ENCODE results near the gene DALRD3.

DALRD3 gene

DNA sequence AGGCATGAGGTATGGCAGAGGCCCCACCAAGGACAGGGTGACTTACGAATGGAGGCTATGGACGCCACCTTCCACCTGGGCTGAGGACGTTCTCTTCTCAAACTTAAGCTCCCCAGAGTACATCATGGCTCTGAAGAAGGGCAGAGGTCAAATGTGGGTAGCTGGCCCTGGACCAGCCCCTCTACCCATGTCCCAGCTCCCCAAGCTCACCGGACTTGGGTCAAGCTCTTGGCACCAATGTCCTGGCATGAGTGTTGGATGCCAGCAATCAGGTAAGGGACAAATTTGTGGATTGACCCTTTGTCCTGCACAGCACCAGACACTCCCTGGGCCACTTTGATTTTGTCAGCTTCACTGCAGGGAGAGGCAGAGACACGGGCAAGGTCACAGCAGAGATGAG lies 6.1 kb upstream of the DALRD3 start:
- no peaks in the 10 kb centered on the region for H3K27me3 ChIP-seq (ENCODE audit: control insufficient read depth in 1 of 2, insufficient read depth in 1 of 2, low read length in 2 of 2)
- no peak overlapping the region for H2BK15ac ChIP-seq (ENCODE audit: low read depth, poor library complexity, severe bottlenecking)
- H3K79me1 ChIP-seq (replicated peaks; ENCODE audit: low read length, poor library complexity, severe bottlenecking), result peaks cover 26% of the 10 kb centered on the region
- no peak overlapping the region for H4K8ac ChIP-seq (ENCODE audit: low read length)
- peaks cover 26% of the 10 kb centered on the region for H3K4me1 ChIP-seq (ENCODE audit: control insufficient read depth, insufficient read depth, low read depth, low read length)
- WGBS, result 98% methylated on average over 5 of the region's 5 CpGs
- H3K4me2 ChIP-seq (ENCODE audit: low read length, poor library complexity, severe bottlenecking), result no peak overlapping the region
- no peak overlapping the region for H3K4me3 ChIP-seq (ENCODE audit: insufficient read depth in 1 of 2, low read depth in 1 of 2, low read length in 2 of 2)
- no peak overlapping the region for H3K9ac ChIP-seq (ENCODE audit: low read length)
- H2BK5ac ChIP-seq (ENCODE audit: low read depth, low read length, poor library complexity, severe bottlenecking), result no peak overlapping the region
- no peak overlapping the region for H3K18ac ChIP-seq (ENCODE audit: low read depth in 1 of 2, low read length in 2 of 2)
- H2AFZ ChIP-seq (ENCODE audit: low read depth, low read length), result no peak overlapping the region
- H3K23ac ChIP-seq (ENCODE audit: low read length in 2 of 2), result no peak overlapping the region
- H2BK12ac ChIP-seq (ENCODE audit: low read length in 2 of 2), result no peak overlapping the region
- H3K14ac ChIP-seq (ENCODE audit: low read length in 2 of 2), result no peak overlapping the region
- H3K36me3 ChIP-seq (ENCODE audit: control insufficient read depth in 1 of 2, insufficient read depth in 2 of 2, low read depth in 1 of 2, low read length in 2 of 2), result peaks cover 57 to 63% of the 10 kb centered on the region in 2 experiments
- DNase-seq, result no peak
- H3K9me3 ChIP-seq (ENCODE audit: control insufficient read depth, low read length), result no peaks in the 10 kb centered on the region
- H4K91ac ChIP-seq (ENCODE audit: low read length), result no peak overlapping the region
- no peak overlapping the region for H2BK120ac ChIP-seq (ENCODE audit: low read depth, low read length)
- H3K4ac ChIP-seq (ENCODE audit: low read depth in 1 of 2, low read length in 2 of 2), result no peak overlapping the region
- H2AK5ac ChIP-seq (ENCODE audit: low read length, severe bottlenecking), result no peak overlapping the region
- no peak overlapping the region for H3K27ac ChIP-seq (ENCODE audit: low read length, poor library complexity, severe bottlenecking)

DNA sequence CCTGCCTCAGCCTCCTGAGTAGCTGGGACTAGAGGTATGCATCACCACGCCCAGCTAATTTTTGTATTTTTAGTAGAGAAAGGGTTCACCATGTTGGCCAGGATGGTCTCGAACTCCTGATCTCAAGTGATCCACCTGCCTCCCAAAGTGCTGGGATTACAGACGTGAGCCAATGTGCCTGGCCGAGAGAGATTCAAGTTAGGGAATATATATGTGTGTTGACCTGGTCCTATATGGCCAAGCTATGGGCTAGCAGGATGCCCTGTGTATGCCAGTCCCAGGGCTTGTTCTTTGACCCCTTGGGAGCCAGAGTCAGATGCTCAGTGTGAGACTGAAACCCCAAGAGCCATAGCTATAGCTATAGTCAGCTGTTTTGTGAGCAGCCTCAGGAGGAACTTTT lies 5.4 kb upstream of the DALRD3 start:
- no peaks in the 10 kb centered on the region for H3K27me3 ChIP-seq (ENCODE audit: control insufficient read depth in 1 of 2, insufficient read depth in 1 of 2, low read length in 2 of 2)
- peaks cover 25% of the 10 kb centered on the region for H3K4me1 ChIP-seq (ENCODE audit: control insufficient read depth, insufficient read depth, low read depth, low read length)
- no peak overlapping the region for H2BK120ac ChIP-seq (ENCODE audit: low read depth, low read length)
- no peak overlapping the region for H4K8ac ChIP-seq (ENCODE audit: low read length)
- H3K36me3 ChIP-seq (ENCODE audit: control insufficient read depth in 1 of 2, insufficient read depth in 2 of 2, low read depth in 1 of 2, low read length in 2 of 2), result peaks cover 56 to 57% of the 10 kb centered on the region in 2 experiments
- no peak overlapping the region for H3K18ac ChIP-seq (ENCODE audit: low read depth in 1 of 2, low read length in 2 of 2)
- H3K4ac ChIP-seq (ENCODE audit: low read depth in 1 of 2, low read length in 2 of 2), result no peak overlapping the region
- H2BK15ac ChIP-seq (ENCODE audit: low read depth, poor library complexity, severe bottlenecking), result no peak overlapping the region
- no peak overlapping the region for H2AFZ ChIP-seq (ENCODE audit: low read depth, low read length)
- H3K9ac ChIP-seq (ENCODE audit: low read length), result no peak overlapping the region
- no peak overlapping the region for H3K27ac ChIP-seq (ENCODE audit: low read length, poor library complexity, severe bottlenecking)
- no peak overlapping the region for H3K4me2 ChIP-seq (ENCODE audit: low read length, poor library complexity, severe bottlenecking)
- H3K9me3 ChIP-seq (ENCODE audit: control insufficient read depth, low read length), result no peaks in the 10 kb centered on the region
- H2AK5ac ChIP-seq (ENCODE audit: low read length, severe bottlenecking), result no peak overlapping the region
- no peak overlapping the region for H3K4me3 ChIP-seq (ENCODE audit: insufficient read depth in 1 of 2, low read depth in 1 of 2, low read length in 2 of 2)
- WGBS, result 94% methylated on average over 4 of the region's 4 CpGs
- H4K91ac ChIP-seq (ENCODE audit: low read length), result no peak overlapping the region
- no peak overlapping the region for H2BK5ac ChIP-seq (ENCODE audit: low read depth, low read length, poor library complexity, severe bottlenecking)
- H3K14ac ChIP-seq (ENCODE audit: low read length in 2 of 2), result no peak overlapping the region
- H3K23ac ChIP-seq (ENCODE audit: low read length in 2 of 2), result no peak overlapping the region
- peaks cover 23% of the 10 kb centered on the region for H3K79me1 ChIP-seq (replicated peaks; ENCODE audit: low read length, poor library complexity, severe bottlenecking)
- no peak overlapping the region for H2BK12ac ChIP-seq (ENCODE audit: low read length in 2 of 2)
- no peak for DNase-seq

DNA sequence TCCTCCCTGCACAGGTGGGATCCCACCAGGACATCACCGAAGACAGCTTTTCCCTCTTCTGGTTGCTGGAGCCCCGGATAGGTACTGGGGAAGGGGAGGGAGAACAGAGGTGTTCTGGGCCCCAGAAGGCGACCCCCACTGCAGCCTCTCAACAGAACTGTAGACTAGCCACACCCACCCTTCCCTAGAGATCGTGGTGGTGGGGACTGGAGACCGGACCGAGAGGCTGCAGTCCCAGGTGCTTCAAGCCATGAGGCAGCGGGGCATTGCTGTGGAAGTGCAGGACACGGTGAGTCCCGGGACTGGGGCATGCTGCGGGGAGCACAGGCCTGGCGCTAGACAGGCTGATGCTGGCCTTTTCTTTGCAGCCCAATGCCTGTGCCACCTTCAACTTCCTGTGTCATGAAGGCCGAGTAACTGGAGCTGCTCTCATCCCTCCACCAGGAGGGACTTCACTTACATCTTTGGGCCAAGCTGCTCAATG lies 4.3 kb upstream of the DALRD3 start:
- DNase-seq, result peak; percentile 36
- Histone ChIP-seq H4K8ac (ENCODE audit: low read length) (no peak overlapping the region), H3K4me2 (ENCODE audit: low read length, poor library complexity, severe bottlenecking) (peak overlapping the region; percentile 58), H2BK5ac (ENCODE audit: low read depth, low read length, poor library complexity, severe bottlenecking) (no peak overlapping the region), H3K9ac (ENCODE audit: low read length) (peak overlapping the region; percentile 99), H3K9me3 (ENCODE audit: control insufficient read depth, low read length) (no peaks in the 10 kb centered on the region), H3K4ac (ENCODE audit: low read depth in 1 of 2, low read length in 2 of 2) (peak overlapping the region in 1 of 2 experiments; percentile 52), H3K36me3 (ENCODE audit: control insufficient read depth in 1 of 2, insufficient read depth in 2 of 2, low read depth in 1 of 2, low read length in 2 of 2) (peaks cover 48 to 50% of the 10 kb centered on the region in 2 experiments), H2BK12ac (ENCODE audit: low read length in 2 of 2) (no peak overlapping the region), H3K27me3 (ENCODE audit: control insufficient read depth in 1 of 2, insufficient read depth in 1 of 2, low read length in 2 of 2) (no peaks in the 10 kb centered on the region), H3K23ac (ENCODE audit: low read length in 2 of 2) (no peak overlapping the region), H2AFZ (ENCODE audit: low read depth, low read length) (no peak overlapping the region), H3K27ac (ENCODE audit: low read length, poor library complexity, severe bottlenecking) (peak overlapping the region; percentile 55), H3K4me3 (ENCODE audit: insufficient read depth in 1 of 2, low read depth in 1 of 2, low read length in 2 of 2) (peak overlapping the region; percentile 84 to 94), H2BK120ac (ENCODE audit: low read depth, low read length) (no peak overlapping the region), H3K18ac (ENCODE audit: low read depth in 1 of 2, low read length in 2 of 2) (no peak overlapping the region), H2AK5ac (ENCODE audit: low read length, severe bottlenecking) (no peak overlapping the region), H3K4me1 (ENCODE audit: control insufficient read depth, insufficient read depth, low read depth, low read length) (peaks cover 18% of the 10 kb centered on the region), H4K91ac (ENCODE audit: low read length) (no peak overlapping the region), H3K79me1 (replicated peaks; ENCODE audit: low read length, poor library complexity, severe bottlenecking) (peaks cover 19% of the 10 kb centered on the region), H3K14ac (ENCODE audit: low read length in 2 of 2) (no peak overlapping the region), H2BK15ac (ENCODE audit: low read depth, poor library complexity, severe bottlenecking) (no peak overlapping the region)
- 35% methylated on average over 9 of the region's 12 CpGs for WGBS

DNA sequence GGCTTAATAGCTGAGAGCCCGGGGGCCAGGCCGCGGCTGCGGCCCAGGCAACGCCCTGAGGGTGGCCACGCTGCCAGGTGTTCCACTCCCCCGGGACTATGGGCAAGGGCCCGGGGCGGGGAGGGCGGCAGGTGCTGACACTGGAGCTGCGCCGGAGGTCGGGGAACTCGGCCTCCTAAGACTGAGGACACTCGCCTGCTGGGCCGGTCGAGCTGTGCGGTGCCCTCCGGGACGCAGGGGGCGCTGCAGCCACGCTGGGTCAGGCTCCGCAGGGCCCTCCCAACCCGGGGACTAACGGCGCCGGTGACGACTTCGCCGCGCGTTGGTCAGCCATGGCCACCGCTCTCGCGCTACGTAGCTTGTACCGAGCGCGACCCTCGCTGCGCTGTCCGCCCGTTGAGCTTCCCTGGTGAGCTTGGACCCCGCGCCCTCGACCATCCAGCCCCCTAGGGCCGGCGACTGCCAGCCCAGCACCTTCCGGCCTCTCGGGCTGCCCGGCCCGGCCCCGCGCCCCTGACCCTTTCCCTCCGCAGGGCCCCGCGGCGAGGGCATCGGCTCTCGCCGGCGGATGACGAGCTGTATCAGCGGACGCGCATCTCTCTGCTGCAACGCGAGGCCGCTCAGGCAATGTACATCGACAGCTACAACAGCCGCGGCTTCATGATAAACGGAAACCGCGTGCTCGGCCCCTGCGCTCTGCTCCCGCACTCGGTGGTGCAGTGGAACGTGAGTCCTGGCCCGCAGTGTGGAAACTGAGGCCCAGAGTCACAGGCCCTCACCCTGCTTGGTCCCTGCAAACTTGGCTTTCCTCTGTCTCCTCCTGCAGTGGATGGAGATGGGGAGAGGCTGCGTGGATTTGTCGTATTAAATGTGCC lies 3.7 kb upstream of the DALRD3 start, which contains the start of gene NDUFAF3:
Gene NDUFAF3 (plus strand): TSS at position 309 of the 875 bp plus-strand sequence. CDS start 24 bp downstream, at position 333.
- WGBS, result under 1% methylated on average over 77 of the region's 83 CpGs
- Histone ChIP-seq H2BK5ac (ENCODE audit: low read depth, low read length, poor library complexity, severe bottlenecking) (peak within 1 kb of the TSS; percentile 83), H2AFZ (ENCODE audit: low read depth, low read length) (peak within 1 kb of the TSS; percentile 15), H3K4me2 (ENCODE audit: low read length, poor library complexity, severe bottlenecking) (peak within 1 kb of the TSS; percentile 79), H2BK15ac (ENCODE audit: low read depth, poor library complexity, severe bottlenecking) (peak within 1 kb of the TSS; percentile 93), H3K79me1 (replicated peaks; ENCODE audit: low read length, poor library complexity, severe bottlenecking) (peaks cover 18% of the 10 kb centered on the region), H3K27ac (ENCODE audit: low read length, poor library complexity, severe bottlenecking) (peak within 1 kb of the TSS; percentile 80), H3K9me3 (ENCODE audit: control insufficient read depth, low read length) (no peaks in the 10 kb centered on the region), H3K4me3 (ENCODE audit: insufficient read depth in 1 of 2, low read depth in 1 of 2, low read length in 2 of 2) (peak within 1 kb of the TSS; percentile 84 to 94), H3K27me3 (ENCODE audit: control insufficient read depth in 1 of 2, insufficient read depth in 1 of 2, low read length in 2 of 2) (no peaks in the 10 kb centered on the region), H3K4me1 (ENCODE audit: control insufficient read depth, insufficient read depth, low read depth, low read length) (peaks cover 25% of the 10 kb centered on the region), H3K36me3 (ENCODE audit: control insufficient read depth in 1 of 2, insufficient read depth in 2 of 2, low read depth in 1 of 2, low read length in 2 of 2) (peaks cover 44 to 45% of the 10 kb centered on the region in 2 experiments), H2BK120ac (ENCODE audit: low read depth, low read length) (peak within 1 kb of the TSS; percentile 98), H4K91ac (ENCODE audit: low read length) (peak within 1 kb of the TSS; percentile 97), H2BK12ac (ENCODE audit: low read length in 2 of 2) (peak within 1 kb of the TSS in 1 of 2 experiments; percentile 75), H3K23ac (ENCODE audit: low read length in 2 of 2) (peak within 1 kb of the TSS in 1 of 2 experiments; percentile 29), H4K8ac (ENCODE audit: low read length) (peak within 1 kb of the TSS; percentile 96), H2AK5ac (ENCODE audit: low read length, severe bottlenecking) (peak within 1 kb of the TSS; percentile 35), H3K14ac (ENCODE audit: low read length in 2 of 2) (peak within 1 kb of the TSS; percentile 68 to 93), H3K9ac (ENCODE audit: low read length) (peak within 1 kb of the TSS; percentile 99), H3K4ac (ENCODE audit: low read depth in 1 of 2, low read length in 2 of 2) (peak within 1 kb of the TSS; percentile 92 to 99), H3K18ac (ENCODE audit: low read depth in 1 of 2, low read length in 2 of 2) (peak within 1 kb of the TSS; percentile 97 to 98)
- DNase-seq, result peak; percentile 94

Data from mesenchymal stem cell (in vitro differentiated cells and primary cell).